ENCODE data around the gene TBC1D4.

The TBC1D4 gene, protein sequence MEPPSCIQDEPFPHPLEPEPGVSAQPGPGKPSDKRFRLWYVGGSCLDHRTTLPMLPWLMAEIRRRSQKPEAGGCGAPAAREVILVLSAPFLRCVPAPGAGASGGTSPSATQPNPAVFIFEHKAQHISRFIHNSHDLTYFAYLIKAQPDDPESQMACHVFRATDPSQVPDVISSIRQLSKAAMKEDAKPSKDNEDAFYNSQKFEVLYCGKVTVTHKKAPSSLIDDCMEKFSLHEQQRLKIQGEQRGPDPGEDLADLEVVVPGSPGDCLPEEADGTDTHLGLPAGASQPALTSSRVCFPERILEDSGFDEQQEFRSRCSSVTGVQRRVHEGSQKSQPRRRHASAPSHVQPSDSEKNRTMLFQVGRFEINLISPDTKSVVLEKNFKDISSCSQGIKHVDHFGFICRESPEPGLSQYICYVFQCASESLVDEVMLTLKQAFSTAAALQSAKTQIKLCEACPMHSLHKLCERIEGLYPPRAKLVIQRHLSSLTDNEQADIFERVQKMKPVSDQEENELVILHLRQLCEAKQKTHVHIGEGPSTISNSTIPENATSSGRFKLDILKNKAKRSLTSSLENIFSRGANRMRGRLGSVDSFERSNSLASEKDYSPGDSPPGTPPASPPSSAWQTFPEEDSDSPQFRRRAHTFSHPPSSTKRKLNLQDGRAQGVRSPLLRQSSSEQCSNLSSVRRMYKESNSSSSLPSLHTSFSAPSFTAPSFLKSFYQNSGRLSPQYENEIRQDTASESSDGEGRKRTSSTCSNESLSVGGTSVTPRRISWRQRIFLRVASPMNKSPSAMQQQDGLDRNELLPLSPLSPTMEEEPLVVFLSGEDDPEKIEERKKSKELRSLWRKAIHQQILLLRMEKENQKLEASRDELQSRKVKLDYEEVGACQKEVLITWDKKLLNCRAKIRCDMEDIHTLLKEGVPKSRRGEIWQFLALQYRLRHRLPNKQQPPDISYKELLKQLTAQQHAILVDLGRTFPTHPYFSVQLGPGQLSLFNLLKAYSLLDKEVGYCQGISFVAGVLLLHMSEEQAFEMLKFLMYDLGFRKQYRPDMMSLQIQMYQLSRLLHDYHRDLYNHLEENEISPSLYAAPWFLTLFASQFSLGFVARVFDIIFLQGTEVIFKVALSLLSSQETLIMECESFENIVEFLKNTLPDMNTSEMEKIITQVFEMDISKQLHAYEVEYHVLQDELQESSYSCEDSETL (N-terminal part only)

DNA sequence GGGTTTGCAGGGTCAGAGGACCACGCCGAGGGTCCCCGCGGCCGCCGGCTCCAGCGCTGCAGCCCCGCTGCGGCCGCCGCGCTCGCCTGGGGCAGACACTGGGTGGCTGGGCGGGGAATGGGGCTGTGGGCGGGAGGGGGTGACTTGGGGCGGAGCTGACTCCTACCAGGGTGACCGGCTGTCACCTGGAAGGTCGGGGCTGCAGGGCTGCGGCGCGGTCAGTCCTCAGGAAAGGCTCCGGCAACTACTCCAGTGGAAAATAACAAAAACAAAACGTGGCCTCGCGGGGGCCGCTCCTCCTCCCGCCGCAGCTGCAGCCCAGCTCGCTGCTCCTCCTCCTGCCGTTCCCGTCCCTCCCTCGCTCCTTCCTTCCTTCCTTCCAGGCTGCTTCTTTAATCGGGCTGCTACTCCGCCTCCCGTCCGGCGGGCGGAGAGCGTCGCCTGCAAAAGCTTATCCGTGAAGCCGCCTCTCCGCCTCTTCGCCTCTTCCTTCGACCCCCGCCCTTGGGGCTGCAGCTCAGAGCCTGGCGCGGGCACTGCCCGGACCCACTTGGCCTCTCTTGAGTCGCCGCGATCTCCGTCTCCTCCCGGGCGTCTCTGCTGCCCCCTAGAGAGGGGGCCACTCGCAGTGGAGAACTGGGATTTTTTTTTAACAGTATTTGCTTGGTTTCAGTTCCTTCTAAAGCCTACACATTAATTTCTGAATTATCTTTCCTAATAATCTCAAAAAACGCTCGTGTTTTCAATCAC is at the start of gene TBC1D4:
TBC1D4 (minus strand) TSS at position 100 of the 750 bp plus-strand sequence. CDS start 402 bp downstream, outside the sequence.
- DNase-seq = peak; percentile 45

DNA sequence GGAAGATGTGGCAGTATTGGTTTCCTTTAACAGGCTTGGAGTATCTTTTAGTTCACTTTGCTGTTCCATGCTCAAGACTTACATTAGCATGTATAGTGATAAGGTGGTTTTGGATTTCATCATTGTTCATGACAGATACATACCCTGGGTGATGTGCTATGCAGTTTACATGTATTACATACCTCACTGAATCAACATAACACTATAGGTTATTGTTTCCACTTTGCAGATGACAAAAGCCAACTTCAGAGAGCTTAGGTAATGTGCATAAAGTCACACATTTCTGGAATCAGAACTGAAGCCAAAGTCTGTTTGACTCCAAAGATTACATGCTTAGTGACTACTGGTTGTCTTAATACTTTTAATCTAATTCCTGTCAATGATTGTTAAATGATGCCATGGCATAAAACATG is 48.6 kb upstream of the TBC1D4 start:
- DNase-seq = no peak

DNA sequence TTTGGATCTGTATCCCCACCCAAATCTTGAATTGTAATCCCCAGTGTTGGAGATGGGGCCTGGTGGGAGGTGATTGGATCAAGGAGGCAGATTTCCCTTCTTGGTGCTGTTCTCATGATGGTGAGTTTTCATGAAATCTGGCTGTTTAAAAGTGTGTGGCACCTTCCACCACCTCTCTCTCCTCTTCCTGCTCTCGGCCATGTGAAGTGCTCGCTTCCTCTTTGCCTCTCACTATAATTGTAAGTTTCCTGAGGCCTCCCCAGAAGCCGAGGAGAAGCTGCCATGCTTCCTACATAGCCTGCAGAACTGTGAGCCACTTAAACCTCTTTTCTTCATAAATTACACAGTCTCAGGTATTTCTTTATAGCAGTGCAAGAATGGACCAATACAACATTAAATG is 40.0 kb upstream of the TBC1D4 start:
- no peak for DNase-seq

DNA sequence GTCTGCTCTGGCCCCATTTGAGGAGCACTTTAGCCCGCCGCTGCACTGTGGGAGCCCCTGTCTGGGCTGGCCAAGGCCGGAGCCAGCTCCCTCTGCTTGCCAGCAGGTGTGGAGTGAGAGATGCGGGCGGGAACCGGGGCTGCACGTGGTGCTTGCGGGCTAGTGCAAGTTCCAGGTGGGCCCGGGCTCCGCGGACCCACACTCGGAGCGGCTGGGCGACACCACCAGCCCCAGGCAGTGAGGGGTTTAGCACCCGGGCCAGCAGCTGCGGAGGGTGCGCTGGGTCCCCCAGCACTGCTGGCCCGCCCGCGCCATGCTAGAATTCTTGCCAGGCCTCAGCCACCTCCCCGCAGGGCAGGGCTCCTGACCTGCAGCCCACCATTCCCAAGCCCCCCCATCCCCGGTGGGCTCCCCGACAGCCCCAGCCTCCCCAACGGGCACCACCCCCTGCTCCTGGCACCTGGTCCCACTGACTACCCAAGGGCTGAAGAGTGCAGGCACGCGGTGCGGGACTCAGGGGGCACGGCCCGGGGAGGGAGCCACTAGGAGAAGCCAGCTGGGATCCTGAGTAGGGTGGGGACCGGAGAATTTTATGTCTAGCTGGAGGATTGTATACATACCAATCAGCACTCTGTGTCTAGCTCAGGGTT is 36.6 kb upstream of the TBC1D4 start:
- no peak for DNase-seq

DNA sequence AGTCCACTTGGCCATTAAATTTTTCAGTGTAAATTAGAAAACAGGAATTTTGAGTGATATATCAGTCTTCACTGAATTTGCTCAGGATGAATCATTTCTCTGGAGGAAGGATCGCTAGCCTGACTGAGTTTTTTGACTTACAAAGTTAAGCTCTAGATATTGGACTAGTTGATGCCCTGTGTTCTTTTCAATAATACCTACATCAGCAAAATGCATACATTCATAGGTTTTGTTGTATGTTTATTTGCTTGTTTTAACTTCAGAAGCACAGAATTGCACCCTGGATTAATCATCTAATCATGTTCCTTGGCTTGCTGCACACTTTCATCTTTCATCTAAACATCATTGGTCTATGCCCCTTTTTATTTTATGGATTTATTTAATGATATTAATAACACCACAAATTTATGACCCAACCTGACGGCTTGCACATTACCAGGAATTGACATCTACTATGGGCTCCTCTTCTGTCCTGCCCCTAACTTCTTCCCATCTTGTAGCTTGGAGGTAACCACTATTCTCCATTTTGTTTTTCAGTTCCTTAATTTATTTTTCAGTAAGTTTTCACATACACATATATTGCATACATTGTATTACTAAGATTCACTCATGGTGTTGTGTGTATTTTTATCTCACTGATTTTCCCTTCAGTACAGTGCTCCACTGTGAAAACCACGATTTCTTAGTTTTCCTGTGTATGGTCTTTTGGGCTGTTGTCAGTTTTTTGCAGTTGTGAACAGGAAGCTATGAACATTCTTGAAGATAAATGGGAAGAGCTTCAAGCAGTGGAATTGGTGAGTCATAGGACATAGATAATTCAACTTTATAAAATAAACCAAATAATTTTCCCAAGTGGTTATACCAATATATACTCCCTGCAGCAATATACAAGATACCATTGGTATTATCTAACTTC is 32.4 kb upstream of the TBC1D4 start:
- no peak for DNase-seq

DNA sequence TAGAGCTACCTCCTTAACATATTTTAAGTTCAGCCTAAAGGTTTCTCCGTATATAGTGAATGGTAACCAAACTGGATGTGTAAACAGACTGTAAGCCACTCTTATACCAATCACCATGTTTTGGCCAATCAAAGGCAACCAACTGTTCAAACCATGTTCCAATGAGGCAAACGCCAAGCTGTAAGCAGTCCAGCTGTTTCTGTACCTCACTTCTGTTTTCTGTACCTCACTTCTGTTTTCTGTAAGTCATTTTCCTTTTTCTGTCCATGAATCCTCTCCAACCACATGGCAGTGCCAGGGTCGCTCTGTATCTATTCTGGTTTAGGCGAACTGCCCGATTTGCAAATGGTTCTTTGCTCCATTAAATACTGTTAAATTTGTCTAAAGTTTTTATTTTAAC is 31.3 kb upstream of the TBC1D4 start:
- DNase-seq = no peak

DNA sequence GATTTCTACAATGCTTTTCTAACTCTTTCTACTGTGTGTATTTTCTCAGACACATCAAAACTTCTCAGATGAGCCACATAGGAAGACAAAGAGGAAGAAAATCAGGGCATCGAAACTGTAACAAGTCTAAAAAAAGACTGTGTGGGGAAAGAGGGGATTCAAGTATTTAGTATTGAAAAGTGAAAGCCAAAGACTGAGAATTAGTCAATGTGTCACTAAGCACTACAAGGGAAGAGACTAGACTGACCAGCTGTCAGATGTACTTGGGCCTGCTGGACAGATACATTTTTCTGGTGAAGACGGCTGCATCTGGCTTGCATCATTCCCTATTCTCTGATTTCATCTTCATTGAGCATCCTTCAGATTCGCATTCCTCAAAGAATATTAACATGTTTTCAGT is 30.3 kb upstream of the TBC1D4 start:
- DNase-seq = no peak

DNA sequence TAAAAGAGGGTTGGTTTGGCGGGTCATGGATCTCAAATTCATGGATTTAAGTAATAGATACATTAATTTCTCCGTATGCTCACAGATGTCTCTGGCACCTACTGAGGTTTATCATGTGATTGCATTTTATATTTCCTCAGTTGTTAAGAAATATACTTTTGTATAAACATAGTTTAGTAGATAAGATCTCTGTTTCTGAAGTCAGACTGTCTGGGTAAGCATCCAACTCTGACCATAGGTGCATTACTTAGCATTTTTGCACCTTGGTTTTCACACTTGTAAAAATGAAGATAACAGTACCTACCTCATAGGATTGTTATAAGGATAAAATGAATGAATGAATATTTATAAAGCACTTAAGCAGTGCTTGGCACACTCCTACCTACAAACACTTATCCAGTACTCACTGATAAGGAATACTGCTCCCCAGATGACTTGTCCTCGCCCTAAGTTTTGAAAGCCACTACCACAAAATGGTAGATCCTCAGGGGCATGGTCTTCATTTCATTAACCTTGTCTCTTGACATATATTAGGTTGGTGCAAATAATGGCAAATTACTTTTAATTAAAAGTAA is 29.2 kb upstream of the TBC1D4 start:
- no peak for DNase-seq

DNA sequence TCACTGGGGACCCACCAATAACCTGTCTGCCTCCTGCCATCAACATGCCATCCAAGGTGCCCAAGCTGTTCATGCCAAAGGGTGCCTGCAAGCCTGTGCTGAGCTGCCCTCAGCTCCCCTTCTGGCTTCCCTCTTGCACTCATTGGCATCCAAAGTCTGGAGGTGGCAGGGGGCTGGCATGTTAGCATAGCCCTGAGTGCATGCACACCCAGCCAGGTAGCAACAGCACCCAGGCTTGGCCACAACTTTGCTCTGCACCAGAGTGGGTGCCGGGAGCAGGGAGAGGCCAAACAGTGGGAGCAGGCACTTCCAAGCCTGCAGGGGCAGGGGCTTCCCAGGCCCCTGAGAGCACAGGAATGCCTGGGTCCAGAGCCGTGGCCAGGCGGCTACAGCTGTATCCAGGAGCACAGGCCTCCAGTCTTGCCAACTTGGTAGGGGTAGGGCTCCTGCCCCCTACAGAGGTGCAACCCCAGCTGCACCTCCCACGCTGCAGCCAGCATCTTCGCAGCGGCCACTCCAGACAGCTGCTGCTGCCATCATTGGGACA is 26.1 kb upstream of the TBC1D4 start:
- DNase-seq = no peak

DNA sequence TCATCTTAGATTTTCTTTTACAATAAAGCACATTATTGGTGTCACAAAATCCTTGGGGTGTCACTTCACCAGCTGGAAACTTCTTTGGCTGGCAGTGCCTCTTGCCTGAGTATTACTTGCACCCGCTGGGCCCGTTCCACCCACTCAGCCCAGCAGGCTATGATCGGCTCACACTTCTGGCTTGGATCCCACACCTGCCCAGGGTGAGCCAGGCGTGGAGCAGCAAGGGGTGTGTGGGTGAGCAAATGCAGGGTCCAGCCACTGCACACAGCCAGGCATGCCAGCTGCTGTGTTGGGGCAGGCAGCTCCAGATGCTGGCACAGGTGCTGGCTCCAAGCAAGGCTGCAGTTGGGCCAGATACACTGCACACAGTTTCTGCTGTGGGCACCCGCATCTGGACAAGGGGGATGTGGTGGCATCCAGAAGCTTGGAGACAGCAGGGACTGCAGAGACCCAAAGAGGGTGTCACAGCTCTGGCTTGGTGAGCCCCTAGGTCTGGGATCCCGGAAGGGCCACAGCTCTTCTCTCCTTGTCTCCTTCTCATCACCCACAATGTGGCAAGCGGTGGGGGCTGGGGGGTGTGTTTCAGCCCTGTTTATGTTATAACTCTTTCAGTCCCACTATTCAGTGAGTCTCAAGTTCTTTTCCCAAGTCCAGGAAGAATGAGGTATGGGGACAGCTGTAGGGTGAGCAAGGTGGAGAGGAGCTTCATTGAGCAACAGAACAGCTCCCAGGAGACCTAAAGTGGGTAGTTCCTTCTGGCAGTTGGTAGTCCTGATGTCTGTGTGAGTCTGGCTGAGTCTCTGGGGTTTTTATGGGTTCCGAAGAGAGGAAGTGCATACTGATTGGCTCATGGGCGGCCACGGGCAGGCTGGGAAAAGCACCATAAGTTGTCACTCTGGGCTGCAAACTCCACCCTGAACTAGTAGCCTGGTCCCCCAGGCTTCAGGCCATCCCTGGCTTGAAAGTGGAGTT is 25.3 kb upstream of the TBC1D4 start:
- DNase-seq = no peak

DNA sequence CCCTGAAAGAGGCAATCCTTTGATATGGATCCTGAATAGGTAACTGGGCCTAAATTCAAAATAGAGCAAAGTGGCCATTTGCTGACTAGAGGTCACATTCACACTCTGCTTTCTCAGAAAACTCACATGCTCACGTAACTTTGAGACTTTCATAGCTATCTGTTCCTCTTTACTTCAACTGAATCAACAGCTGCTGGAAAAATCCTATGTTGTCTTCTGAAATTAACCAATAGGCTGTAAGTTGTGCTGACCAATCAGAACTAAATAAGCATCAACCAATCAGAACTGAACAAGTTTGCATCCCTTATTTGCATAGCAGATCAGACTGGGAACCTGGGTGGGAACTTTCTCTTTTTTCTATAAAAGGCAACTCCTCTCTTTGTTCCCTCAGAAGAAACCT is 24.0 kb upstream of the TBC1D4 start:
- no peak for DNase-seq

DNA sequence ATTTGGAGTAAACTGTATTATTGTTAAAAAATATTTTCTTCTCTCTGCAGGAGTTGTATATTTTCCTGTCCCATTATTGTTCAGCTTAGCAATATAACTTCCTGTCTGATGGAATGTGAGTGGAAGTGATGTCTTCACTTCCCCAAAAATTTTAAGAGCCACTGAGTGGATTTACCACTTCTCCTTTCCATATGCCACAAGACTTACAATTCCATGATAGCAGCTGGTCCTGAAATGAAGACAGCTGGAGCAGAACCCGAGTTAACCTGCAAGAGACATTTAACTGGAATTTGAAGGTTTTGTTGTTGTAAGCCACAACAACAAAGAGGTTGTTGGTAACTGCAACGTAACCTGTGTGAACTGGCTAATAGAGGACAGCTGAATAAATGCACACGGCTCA is 23.4 kb upstream of the TBC1D4 start:
- no peak for DNase-seq

DNA sequence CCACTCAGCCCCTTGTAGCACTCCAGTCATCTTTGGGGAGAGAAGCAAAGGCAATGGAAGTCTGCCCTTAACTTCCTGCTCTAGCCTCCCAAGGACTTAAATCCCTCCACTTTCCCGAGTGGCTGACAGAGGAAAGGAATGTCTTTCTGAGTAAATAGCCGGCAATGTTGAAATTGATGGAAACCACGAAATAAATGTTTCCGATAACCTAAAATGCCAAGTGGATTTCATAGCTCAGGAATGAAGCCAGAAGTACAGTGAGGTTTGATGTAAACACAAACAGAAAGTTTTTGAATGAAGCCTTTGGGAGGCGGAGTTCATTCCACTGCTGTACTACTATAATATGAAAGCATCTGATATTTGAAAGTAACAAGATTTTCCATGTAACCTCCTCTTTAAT is 14.0 kb upstream of the TBC1D4 start:
- no peak for DNase-seq

DNA sequence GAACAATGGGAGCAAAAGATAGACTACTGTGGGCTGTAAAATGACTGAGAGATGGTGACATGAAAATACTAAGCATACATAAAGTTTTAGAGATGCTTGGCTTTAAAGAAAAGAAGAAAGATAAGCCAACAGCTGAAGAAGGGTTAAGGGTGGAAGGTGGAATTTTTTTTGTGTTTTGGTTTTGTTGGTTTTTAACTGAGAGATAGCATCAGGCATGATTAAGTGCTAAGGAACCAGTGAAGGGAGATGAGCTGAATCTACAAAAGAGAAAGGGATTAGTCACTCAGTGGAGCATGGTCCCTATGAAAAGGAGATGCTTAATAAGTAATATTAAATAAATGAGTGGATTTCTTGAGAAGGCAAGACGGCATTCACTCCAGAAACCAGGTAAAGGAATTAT is 12.5 kb upstream of the TBC1D4 start:
- no peak for DNase-seq

DNA sequence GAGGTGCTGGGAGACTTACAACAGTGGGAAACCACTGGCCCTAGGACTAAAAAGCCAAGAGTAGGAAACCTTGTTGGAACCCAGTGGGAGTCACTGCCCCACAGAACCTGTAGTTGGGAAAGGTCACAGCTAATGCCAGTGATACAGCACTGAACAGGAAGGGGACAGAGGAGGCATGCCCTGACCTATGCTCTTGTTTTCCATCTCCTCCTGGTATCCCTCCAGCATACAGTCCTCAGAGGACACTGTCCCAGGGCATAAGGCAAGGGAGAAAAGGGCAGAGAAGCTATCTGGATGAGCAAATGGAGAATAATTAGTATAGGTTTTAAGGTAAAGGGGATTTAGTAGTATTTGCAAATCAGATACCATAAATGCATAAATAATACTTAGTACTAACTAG is 11.2 kb upstream of the TBC1D4 start:
- DNase-seq = no peak

DNA sequence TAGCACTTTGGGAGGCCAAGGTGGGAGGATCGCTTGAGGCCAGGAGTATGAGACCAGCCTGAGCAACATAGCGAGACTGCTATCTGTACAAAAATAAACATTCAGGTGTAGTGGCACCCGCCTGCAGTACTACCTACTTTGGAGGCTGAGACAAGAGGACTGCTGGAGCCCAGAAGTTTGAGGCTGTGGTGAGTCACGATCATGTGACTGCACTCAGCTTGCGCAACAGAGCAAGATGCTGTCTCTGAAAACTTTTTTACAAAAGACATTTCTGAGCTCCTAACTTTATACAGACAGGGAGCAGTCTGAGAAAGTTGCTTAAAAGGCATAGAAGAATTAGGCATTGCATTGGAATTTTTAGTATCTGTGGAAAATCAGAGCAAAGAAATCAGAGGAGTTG is 10.4 kb upstream of the TBC1D4 start:
- no peak for DNase-seq

DNA sequence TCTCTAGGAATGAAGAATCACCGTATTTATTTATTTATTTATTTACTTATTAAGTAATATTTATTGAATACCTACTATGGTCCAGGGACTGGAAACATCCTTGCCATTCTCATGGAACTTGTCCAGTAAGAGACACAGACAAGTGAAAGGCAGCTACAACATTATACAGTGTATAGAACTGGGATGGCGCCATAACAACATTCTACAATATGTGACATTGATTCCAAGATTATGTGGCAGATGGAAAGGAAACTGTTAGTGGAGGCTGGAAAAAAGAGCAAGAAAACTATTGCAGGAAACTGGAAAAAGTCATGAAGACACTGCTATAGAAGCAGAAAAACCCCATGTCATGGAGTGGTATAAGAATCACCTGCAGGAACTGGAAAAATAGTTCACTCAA is 9.4 kb upstream of the TBC1D4 start:
- DNase-seq = no peak

DNA sequence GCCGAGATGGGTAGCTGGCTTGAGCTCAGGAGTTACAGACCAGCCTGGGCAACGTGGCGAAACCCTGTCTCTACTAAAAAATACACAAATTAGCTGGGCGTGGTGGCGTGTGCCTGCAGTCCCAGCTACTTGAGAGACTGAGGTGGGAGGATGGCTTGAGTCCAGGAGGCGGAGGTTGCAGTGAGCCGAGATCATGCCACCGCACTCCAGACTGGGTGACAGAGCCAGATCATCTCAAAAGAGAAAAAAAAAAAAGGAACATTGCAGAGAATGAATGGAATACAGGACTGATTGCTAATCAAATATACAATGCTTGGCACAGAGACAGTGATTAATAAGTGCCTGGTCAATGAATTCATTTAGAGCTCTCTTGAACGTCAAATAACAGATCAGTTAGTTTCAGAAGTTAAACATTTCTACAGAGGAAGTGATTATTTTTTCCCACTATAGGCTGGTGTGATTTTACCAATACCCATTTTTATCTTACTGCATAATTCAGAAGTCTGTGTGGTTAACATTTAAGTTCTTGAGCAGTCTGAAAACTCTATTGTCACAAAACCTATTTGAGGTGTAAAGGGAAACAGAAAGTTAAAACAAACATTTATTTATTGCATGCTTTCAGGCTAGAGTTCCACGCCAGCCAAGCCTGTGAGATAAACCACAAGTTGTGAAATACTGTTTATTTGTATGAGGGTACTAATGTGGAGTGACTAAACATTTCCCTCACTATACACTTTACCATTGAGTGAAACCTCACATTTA is 7.7 kb upstream of the TBC1D4 start:
- DNase-seq = no peak

Measured in NCI-H510A treated with DMSO at 0.1 percent for 48 hours (cell line).